GM23248 (cell line): Measurements from ENCODE around the gene CXCL9.

Experiments
- EZH2 ChIP-seq: fragments of 200-600 bp; sonication (generic); IDR thresholded peaks from 2 replicates; pipeline ENCODE4 v1.6.1; 2018; ENCODE audit warnings: antibody characterized with exemption, mild to moderate bottlenecking; ENCODE audit not compliant: insufficient read depth, poor library complexity, severe bottlenecking
- EZH2phosphoT487 ChIP-seq: fragments of 200-600 bp; sonication (generic); IDR thresholded peaks from 2 replicates; pipeline ENCODE4 v1.6.1; 2018; ENCODE audit warnings: antibody characterized with exemption, moderate library complexity, mild to moderate bottlenecking, low read depth; ENCODE audit not compliant: insufficient read depth

DNA sequence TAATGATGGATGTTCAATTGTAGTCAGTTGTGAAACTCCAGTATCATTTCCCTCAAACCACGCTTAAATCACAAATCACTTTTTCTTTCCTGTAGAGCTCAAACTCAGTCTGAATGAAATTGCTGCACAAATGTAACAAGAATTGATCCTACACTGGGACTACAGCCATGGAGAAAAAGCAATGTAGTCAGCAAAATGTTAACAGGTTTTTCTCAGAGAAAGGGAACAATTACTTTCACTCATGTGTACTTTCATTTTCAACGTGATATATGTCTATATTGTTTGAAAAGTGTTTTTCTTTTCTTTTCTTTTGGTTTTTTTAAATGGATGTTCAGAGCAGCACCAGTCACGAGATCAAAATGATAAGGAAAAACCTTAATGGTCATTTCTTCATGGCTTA is 39.2 kb downstream of the CXCL9 start:
- TF ChIP-seq EZH2 (no peak), EZH2phosphoT487 (no peak)
